HG03280 (cell line): ENCODE results near the gene LGALS8.
"Not testable (repeated sequence)": the region's sequence is repeated elsewhere in the genome, so short reads cannot be mapped to it uniquely, and the experiment has no call there.

Source experiments
- ATAC-seq: cut with Tn5 transposase; IDR thresholded peaks from one replicate; pipeline ENCODE4 v1.9.1; 2021; ENCODE audit warnings: mild to moderate bottlenecking, moderate library complexity; ENCODE audit not compliant: unreplicated experiment

LGALS8 gene

GRCh38 chr1:236536540-236536939, 12.8 kb downstream of the LGALS8 start:
- ATAC-seq: no peak

- ATAC-seq: no peak
These were observed 17.2 kb downstream of the LGALS8 start for GRCh38 chr1:236540813-236541465.

DNA sequence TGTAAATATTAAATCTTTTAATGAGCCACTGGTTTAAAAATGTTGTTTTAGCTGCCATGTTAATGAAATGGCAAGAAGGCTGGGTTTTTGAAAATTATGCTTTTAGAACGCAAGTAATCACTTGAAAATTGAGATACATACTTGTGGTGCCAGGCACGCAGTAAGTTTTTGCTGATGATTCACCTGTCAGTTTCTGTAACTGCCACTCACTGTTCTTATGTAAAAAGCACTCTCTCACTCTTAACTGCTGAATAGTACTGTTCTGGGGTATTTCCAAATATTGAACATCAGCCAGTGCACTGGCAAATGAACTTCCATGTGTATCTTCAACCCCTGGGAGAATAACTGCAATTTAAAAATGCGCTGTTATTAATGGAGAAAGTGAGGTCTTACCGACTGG, 17.9 kb downstream of the LGALS8 start:
- ATAC-seq: no peak

GRCh38 chr1:236543065-236543669, 19.4 kb downstream of the LGALS8 start:
- no peak for ATAC-seq

- ATAC-seq: no peak
These were observed 21.9 kb downstream of the LGALS8 start for GRCh38 chr1:236545621-236546169.

DNA sequence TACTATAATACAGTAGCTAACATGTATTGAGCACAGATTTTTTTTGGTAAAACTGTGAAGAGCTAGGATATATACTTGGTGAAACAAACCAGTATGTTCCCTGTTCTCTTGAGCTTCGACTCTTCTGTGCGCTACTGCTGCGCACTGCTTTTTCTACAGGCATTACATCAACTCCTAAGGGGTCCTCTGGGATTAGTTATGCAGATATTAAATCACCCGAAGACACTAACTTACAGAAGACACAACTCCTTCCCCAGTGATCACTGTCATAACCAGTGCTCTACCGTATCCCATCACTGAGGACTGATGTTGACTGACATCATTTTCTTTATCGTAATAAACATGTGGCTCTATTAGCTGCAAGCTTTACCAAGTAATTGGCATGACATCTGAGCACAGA, 24.7 kb downstream of the LGALS8 start:
- ATAC-seq: no peak

- ATAC-seq: no peak
These were observed 27.4 kb downstream of the LGALS8 start for GRCh38 chr1:236550961-236551851.

GRCh38 chr1:236552096-236552495, 28.3 kb downstream of the LGALS8 start:
- no peak for ATAC-seq

GRCh38 chr1:236552901-236553300, 29.1 kb downstream of the LGALS8 start:
- ATAC-seq: no peak

- no peak for ATAC-seq
These were observed 29.6 kb downstream of the LGALS8 start for GRCh38 chr1:236553370-236553769.

GRCh38 chr1:236556606-236557005, 32.8 kb downstream of the LGALS8 start:
- ATAC-seq: no peak

GRCh38 chr1:236558081-236558480, 34.3 kb downstream of the LGALS8 start:
- ATAC-seq: no peak

DNA sequence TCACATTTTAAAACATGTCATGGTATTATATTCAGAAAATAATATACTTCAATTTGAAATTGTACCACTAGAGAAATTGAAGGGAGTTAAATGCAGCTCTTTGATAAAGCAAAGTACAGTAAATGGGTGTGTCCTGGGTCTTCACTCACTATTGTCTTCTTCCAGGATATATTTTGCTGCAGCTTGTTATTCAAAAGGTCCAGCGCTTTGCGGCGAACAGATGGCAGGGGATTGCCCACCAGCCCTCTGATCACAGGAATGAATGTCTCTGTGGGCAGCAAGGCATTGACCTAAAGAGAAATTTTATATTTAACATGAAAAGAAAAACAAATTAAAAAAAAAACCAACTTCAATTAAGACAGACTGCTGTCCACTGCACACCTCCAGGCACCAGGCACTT, 35.1 kb downstream of the LGALS8 start:
- ATAC-seq: no peak

DNA sequence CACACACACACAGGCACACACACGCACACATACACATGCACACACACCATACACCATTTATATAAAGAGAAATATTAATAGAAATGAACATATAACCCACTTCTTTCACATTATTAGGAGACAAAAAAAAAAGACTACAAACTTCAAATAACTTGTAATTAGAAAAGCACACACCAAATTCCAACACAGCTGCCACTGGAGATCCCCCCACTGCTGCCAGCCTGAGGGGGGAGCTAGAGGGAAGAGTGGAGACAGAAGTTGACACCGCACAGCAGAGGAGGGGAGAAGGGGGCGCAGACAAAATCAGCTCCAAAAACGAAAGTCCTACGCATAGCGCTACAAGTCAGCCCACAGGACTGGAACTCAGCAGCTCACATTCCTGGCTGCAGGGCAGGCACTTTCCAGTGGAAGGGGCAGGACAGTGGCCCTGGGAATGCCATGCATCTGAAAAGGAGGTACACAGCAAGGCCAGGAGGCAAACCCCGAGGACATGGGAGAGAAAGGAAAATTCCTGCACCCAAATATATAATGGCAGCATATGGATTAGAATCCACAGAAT, 36.5 kb downstream of the LGALS8 start:
- no peak for ATAC-seq

GRCh38 chr1:236561976-236562375, 38.2 kb downstream of the LGALS8 start:
- no peak for ATAC-seq

GRCh38 chr1:236565530-236565929, 41.7 kb downstream of the LGALS8 start:
- no peak for ATAC-seq

- no peak for ATAC-seq
These were observed 44.6 kb downstream of the LGALS8 start for GRCh38 chr1:236568285-236568894.

DNA sequence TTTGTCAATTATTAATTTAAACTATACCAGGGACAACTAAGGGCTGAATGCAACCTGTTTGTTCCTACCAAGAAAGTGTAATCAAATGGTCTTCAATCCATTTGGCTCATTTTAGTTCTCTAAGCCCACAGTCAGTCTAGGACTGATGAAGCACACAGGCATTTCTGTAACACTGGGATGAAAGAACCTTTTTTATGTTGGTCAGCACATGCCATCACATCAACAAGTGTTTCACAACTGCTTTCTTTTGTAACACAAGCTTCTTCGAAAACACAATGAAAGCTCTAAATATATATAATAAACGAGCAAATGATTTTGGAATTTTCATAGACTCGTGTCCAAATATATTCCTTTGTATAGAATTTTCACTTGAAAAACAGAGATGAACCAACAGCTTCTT, 51.7 kb downstream of the LGALS8 start:
- ATAC-seq: no peak

- ATAC-seq: no peak
These were observed 52.2 kb downstream of the LGALS8 start for GRCh38 chr1:236576004-236576403.

GRCh38 chr1:236577041-236577440, 53.3 kb downstream of the LGALS8 start:
- ATAC-seq: not testable (repeated sequence)

GRCh38 chr1:236578661-236579060, 54.9 kb downstream of the LGALS8 start:
- no peak for ATAC-seq
